GM23338 (cell line): ENCODE results near the gene DIP2B. TPM values are rescaled to one million over a fixed set of nuclear protein-coding genes. Genes with fewer than 3 reads are reported as not detected.

Experiments
- ATAC-seq: fragments of 200-7000 bp; cut with Tn5 transposase; 3 replicates; pipeline ENCODE4 v1.9.1; 2020
- DNase-seq: peaks from one replicate; pipeline ENCODE4 v3.0.0-alpha.2; 2015; ENCODE audit warnings: low spot score
- H2AFZ ChIP-seq: fragments of 200-600 bp; sonication (generic); 2 replicates; pipeline ENCODE4 v1.8.0; 2016; ENCODE audit warnings: antibody characterized with exemption, mild to moderate bottlenecking, moderate library complexity
- H3F3A ChIP-seq: fragments of 200-600 bp; sonication (generic); replicated peaks from 2 replicates; pipeline ENCODE4 v1.8.0; 2017; ENCODE audit warnings: antibody characterized with exemption, mixed run types, low read depth
- H3K27ac ChIP-seq: fragments of 200-600 bp; sonication (generic); 2 replicates; pipeline ENCODE4 v1.6.1; 2016; ENCODE audit warnings: low read depth
- H3K27me3 ChIP-seq: fragments of 200-600 bp; sonication (generic); 2 replicates; pipeline ENCODE4 v1.8.0; 2016; ENCODE audit warnings: mild to moderate bottlenecking, mixed run types, moderate library complexity; ENCODE audit not compliant: insufficient read depth
- H3K36me3 ChIP-seq: fragments of 200-600 bp; sonication (generic); 2 replicates; pipeline ENCODE4 v1.8.0; 2016; ENCODE audit warnings: mild to moderate bottlenecking; ENCODE audit not compliant: insufficient read depth
- H3K4me1 ChIP-seq: fragments of 200-600 bp; sonication (generic); 2 replicates; pipeline ENCODE4 v1.8.0; 2016; ENCODE audit warnings: mild to moderate bottlenecking, moderate library complexity; ENCODE audit not compliant: insufficient read depth
- H3K4me2 ChIP-seq: fragments of 200-600 bp; sonication (generic); 2 replicates; pipeline ENCODE4 v1.7.1; 2017; ENCODE audit warnings: mixed run types
- H3K4me3 ChIP-seq: fragments of 200-600 bp; sonication (generic); 2 replicates; pipeline ENCODE4 v1.6.1; 2016; ENCODE audit warnings: mixed run types
- H3K79me2 ChIP-seq: fragments of 200-600 bp; sonication (generic); replicated peaks from 2 replicates; pipeline ENCODE4 v1.8.0; 2017; ENCODE audit warnings: mild to moderate bottlenecking; ENCODE audit not compliant: insufficient read depth
- H3K9me2 ChIP-seq: fragments of 200-600 bp; sonication (generic); 2 replicates; pipeline ENCODE4 v1.8.0; 2017; ENCODE audit not compliant: insufficient read depth
- H4K20me1 ChIP-seq: fragments of 200-600 bp; sonication (generic); replicated peaks from 2 replicates; pipeline ENCODE4 v1.8.0; 2017; ENCODE audit warnings: mild to moderate bottlenecking; ENCODE audit not compliant: insufficient read depth
- H3K27ac Mint-ChIP-seq: 2 replicates; pipeline ENCODE4 v1.8.0; 2020; ENCODE audit warnings: inconsistent platforms, mild to moderate bottlenecking, moderate library complexity, mixed read lengths
- H3K27me3 Mint-ChIP-seq: 3 replicates; pipeline ENCODE4 v1.8.0; 2022; ENCODE audit warnings: low read depth, mild to moderate bottlenecking, moderate library complexity, mixed read lengths, inconsistent platforms; ENCODE audit not compliant: insufficient read depth, poor library complexity
- H3K36me3 Mint-ChIP-seq: 3 replicates; pipeline ENCODE4 v1.8.0; 2021; ENCODE audit warnings: low read depth, mild to moderate bottlenecking, inconsistent platforms, moderate library complexity, mixed read lengths
- H3K4me1 Mint-ChIP-seq: 3 replicates; pipeline ENCODE4 v1.8.0; 2020; ENCODE audit warnings: mild to moderate bottlenecking, inconsistent platforms, mixed read lengths
- H3K4me3 Mint-ChIP-seq: 3 replicates; pipeline ENCODE4 v1.8.0; 2021; ENCODE audit warnings: moderate library complexity, mild to moderate bottlenecking, inconsistent platforms, mixed read lengths
- H3K9me3 Mint-ChIP-seq: 3 replicates; pipeline ENCODE4 v1.8.0; 2020; ENCODE audit warnings: moderate library complexity, mild to moderate bottlenecking, inconsistent platforms, mixed read lengths
- EZH2 ChIP-seq: fragments of 200-600 bp; sonication (generic); IDR thresholded peaks from one replicate; pipeline ENCODE4 v1.8.0; 2017; ENCODE audit warnings: antibody characterized with exemption, mild to moderate bottlenecking, low read depth; ENCODE audit not compliant: unreplicated experiment
- EZH2phosphoT487 ChIP-seq: fragments of 200-600 bp; sonication (generic); IDR thresholded peaks from one replicate; pipeline ENCODE4 v1.8.1; 2018; ENCODE audit warnings: antibody characterized with exemption; ENCODE audit not compliant: unreplicated experiment
- NANOG ChIP-seq: IDR thresholded peaks from 2 replicates; pipeline ENCODE4 v1.6.1; 2016; ENCODE audit warnings: antibody characterized with exemption, borderline replicate concordance
- REST ChIP-seq: IDR thresholded peaks from one replicate; pipeline ENCODE4 v1.6.1; 2018; ENCODE audit warnings: antibody characterized with exemption; ENCODE audit not compliant: unreplicated experiment
- STAT1 ChIP-seq: IDR thresholded peaks from one replicate; pipeline ENCODE4 v1.6.1; 2016; ENCODE audit warnings: antibody characterized with exemption; ENCODE audit not compliant: unreplicated experiment
- ZNF114 ChIP-seq: fragments of 250-450 bp; sonication (Bioruptor Pico); IDR thresholded peaks from 2 replicates; pipeline ENCODE4 v1.5.0; 2020; ENCODE audit warnings: mild to moderate bottlenecking, moderate library complexity
- ZNF331 ChIP-seq: fragments of 250-450 bp; sonication (Bioruptor Pico); IDR thresholded peaks from 2 replicates; pipeline ENCODE4 v1.5.0; 2020; ENCODE audit warnings: low read depth, mild to moderate bottlenecking, moderate library complexity
- polyA plus RNA-seq: library from polyadenylated mRNA; unstranded; fragments of >200 nt; fragmentation: Nextera tagmentation; extraction: Ambion mirVana; gene quantifications from 2 replicates; pipeline ENCODE4 v1.2.1, GENCODE V29; 2016
- total RNA-seq: library from RNA; depleted of rRNA; stranded (reverse); fragments of >200 nt; shearing (Covaris generic); gene quantifications from 2 replicates; pipeline ENCODE4 v1.2.3, GENCODE V29; 2014
- TF ChIP-seq, protein P1 (sequence below), 2 experiments: fragments of 200-600 bp in 1 of 2; sonication (generic) in 1 of 2; conservative IDR thresholded peaks; 2 replicates each; pipeline versions ENCODE4 v1.5.1 to v1.6.1; 2016 to 2017; ENCODE audit warnings: antibody characterized with exemption in 2 of 2, low read depth in 2 of 2, mild to moderate bottlenecking in 2 of 2, moderate library complexity in 1 of 2

Gene DIP2B
- total and polyA plus RNA-seq, 2 experiments from 2014 or later: 8.0 to 36.4 TPM

- Mint-ChIP-seq H3K27ac (no peak overlapping the region), H3K36me3 (peaks cover 67% of the 10 kb centered on the region)
Observed at GRCh38 chr12:50467439-50467838, 37.3 kb upstream of the DIP2B start.

More at GRCh38 chr12:50467439-50467838, 37.3 kb upstream of the DIP2B start:
- no peaks in the 10 kb centered on the region for H3K9me3 Mint-ChIP-seq
- no peak for ATAC-seq
- no peaks in the 10 kb centered on the region for H3K27me3 ChIP-seq
- H3K4me3 Mint-ChIP-seq: no peak overlapping the region
- no peak overlapping the region for H3K4me3 ChIP-seq
- no peaks in the 10 kb centered on the region for H3F3A ChIP-seq
- no peak overlapping the region for H3K27ac ChIP-seq
- no peaks in the 10 kb centered on the region for H3K27me3 Mint-ChIP-seq
- peaks cover 5% of the 10 kb centered on the region for H4K20me1 ChIP-seq
- H3K79me2 ChIP-seq: no peaks in the 10 kb centered on the region
- no peaks in the 10 kb centered on the region for H3K4me1 ChIP-seq
- peaks cover 26% of the 10 kb centered on the region for H3K36me3 ChIP-seq
- no peak for TF ChIP-seq EZH2
- TF ChIP-seq ZNF114 (CRISPR knock-in tag): no peak
- TF ChIP-seq EZH2phosphoT487: no peak
- no peak for TF ChIP-seq NANOG
- no peak for TF ChIP-seq REST
- TF ChIP-seq STAT1: no peak
- TF ChIP-seq, protein P1, sequence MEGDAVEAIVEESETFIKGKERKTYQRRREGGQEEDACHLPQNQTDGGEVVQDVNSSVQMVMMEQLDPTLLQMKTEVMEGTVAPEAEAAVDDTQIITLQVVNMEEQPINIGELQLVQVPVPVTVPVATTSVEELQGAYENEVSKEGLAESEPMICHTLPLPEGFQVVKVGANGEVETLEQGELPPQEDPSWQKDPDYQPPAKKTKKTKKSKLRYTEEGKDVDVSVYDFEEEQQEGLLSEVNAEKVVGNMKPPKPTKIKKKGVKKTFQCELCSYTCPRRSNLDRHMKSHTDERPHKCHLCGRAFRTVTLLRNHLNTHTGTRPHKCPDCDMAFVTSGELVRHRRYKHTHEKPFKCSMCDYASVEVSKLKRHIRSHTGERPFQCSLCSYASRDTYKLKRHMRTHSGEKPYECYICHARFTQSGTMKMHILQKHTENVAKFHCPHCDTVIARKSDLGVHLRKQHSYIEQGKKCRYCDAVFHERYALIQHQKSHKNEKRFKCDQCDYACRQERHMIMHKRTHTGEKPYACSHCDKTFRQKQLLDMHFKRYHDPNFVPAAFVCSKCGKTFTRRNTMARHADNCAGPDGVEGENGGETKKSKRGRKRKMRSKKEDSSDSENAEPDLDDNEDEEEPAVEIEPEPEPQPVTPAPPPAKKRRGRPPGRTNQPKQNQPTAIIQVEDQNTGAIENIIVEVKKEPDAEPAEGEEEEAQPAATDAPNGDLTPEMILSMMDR (conservative IDR thresholded peaks at IDR 0.05; ENCODE audit: low read depth in 2 of 2): no peak
- TF ChIP-seq ZNF331 (CRISPR knock-in tag): no peak
- H3K4me2 ChIP-seq: no peak overlapping the region
- H2AFZ ChIP-seq: no peak overlapping the region
- no peaks in the 10 kb centered on the region for H3K4me1 Mint-ChIP-seq
- no peaks in the 10 kb centered on the region for H3K9me2 ChIP-seq
- DNase-seq: no peak
